Parathyroid adenoma (tissue), 2 donors: ENCODE results near the gene NKAIN2.

Experiments used
- H2AFZ ChIP-seq: fragments of 300-600 bp; sonication (generic); one replicate; pipeline ENCODE4 v1.7.0; 2017; ENCODE audit warnings: antibody characterized with exemption, mild to moderate bottlenecking
- H3K27ac ChIP-seq: fragments of 300-600 bp; sonication (generic); one replicate; pipeline ENCODE4 v1.7.0; 2017
- H3K27me3 ChIP-seq: fragments of 300-600 bp; sonication (generic); one replicate; pipeline ENCODE4 v1.7.0; 2017; ENCODE audit warnings: low read length; ENCODE audit not compliant: control insufficient read depth, insufficient read depth
- H3K36me3 ChIP-seq: fragments of 300-600 bp; sonication (generic); one replicate; pipeline ENCODE4 v1.7.0; 2017; ENCODE audit warnings: low read length; ENCODE audit not compliant: control insufficient read depth, insufficient read depth
- H3K4me1 ChIP-seq: fragments of 300-600 bp; sonication (generic); one replicate; pipeline ENCODE4 v1.7.0; 2017; ENCODE audit warnings: control low read depth
- H3K4me2 ChIP-seq: fragments of 300-600 bp; sonication (generic); one replicate; pipeline ENCODE4 v1.7.0; 2017; ENCODE audit warnings: low read length
- H3K4me3 ChIP-seq: fragments of 300-600 bp; sonication (generic); one replicate; pipeline ENCODE4 v1.7.0; 2017; ENCODE audit warnings: low read depth, low read length
- H3K79me2 ChIP-seq: fragments of 300-600 bp; sonication (generic); one replicate; pipeline ENCODE4 v1.7.0; 2017; ENCODE audit warnings: control low read depth
- H3K9ac ChIP-seq: fragments of 300-600 bp; sonication (generic); one replicate; pipeline ENCODE4 v1.7.0; 2017; ENCODE audit warnings: mild to moderate bottlenecking
- H3K9me3 ChIP-seq: fragments of 300-600 bp; sonication (generic); one replicate; pipeline ENCODE4 v1.7.0; 2017; ENCODE audit warnings: low read length; ENCODE audit not compliant: control insufficient read depth
- CTCF ChIP-seq: fragments of 300-600 bp; sonication (generic); IDR thresholded peaks from one replicate; pipeline ENCODE4 v1.7.0; 2017; ENCODE audit warnings: antibody characterized with exemption, mild to moderate bottlenecking
- donor health status: primary hyperparathyroidism.

Gene NKAIN2

GRCh38 chr6:124748778-124749177, 945.1 kb downstream of the NKAIN2 start:
- no peaks in the 10 kb centered on the region for H3K9me3 ChIP-seq
- H3K27me3 ChIP-seq, result no peaks in the 10 kb centered on the region
- no peak overlapping the region for H3K4me2 ChIP-seq
- no peak overlapping the region for H2AFZ ChIP-seq
- no peak overlapping the region for H3K27ac ChIP-seq
- no peaks in the 10 kb centered on the region for H3K79me2 ChIP-seq
- H3K4me1 ChIP-seq, result peaks cover 8% of the 10 kb centered on the region
- H3K36me3 ChIP-seq, result no peaks in the 10 kb centered on the region
- H3K9ac ChIP-seq, result no peak overlapping the region
- H3K4me3 ChIP-seq, result no peak overlapping the region
- TF ChIP-seq CTCF, result no peak

GRCh38 chr6:124753001-124753400, 949.3 kb downstream of the NKAIN2 start:
- Histone ChIP-seq H3K36me3 (no peaks in the 10 kb centered on the region), H3K4me1 (peaks cover 8% of the 10 kb centered on the region), H3K9me3 (no peaks in the 10 kb centered on the region), H3K4me2 (no peak overlapping the region), H3K9ac (no peak overlapping the region), H3K79me2 (no peaks in the 10 kb centered on the region), H3K27me3 (no peaks in the 10 kb centered on the region), H2AFZ (no peak overlapping the region), H3K27ac (no peak overlapping the region), H3K4me3 (no peak overlapping the region)
- no peak for TF ChIP-seq CTCF

GRCh38 chr6:124753562-124754105, 950.0 kb downstream of the NKAIN2 start:
- H3K27me3 ChIP-seq, result no peaks in the 10 kb centered on the region
- no peaks in the 10 kb centered on the region for H3K36me3 ChIP-seq
- H3K9ac ChIP-seq, result no peak overlapping the region
- peaks cover 8% of the 10 kb centered on the region for H3K4me1 ChIP-seq
- no peaks in the 10 kb centered on the region for H3K9me3 ChIP-seq
- H3K27ac ChIP-seq, result no peak overlapping the region
- no peaks in the 10 kb centered on the region for H3K79me2 ChIP-seq
- no peak overlapping the region for H3K4me2 ChIP-seq
- H2AFZ ChIP-seq, result no peak overlapping the region
- no peak overlapping the region for H3K4me3 ChIP-seq
- TF ChIP-seq CTCF, result no peak

- Histone ChIP-seq H3K4me2 (no peak overlapping the region), H3K4me3 (no peak overlapping the region), H3K9ac (no peak overlapping the region), H3K9me3 (no peaks in the 10 kb centered on the region), H3K27me3 (no peaks in the 10 kb centered on the region), H3K27ac (no peak overlapping the region), H3K4me1 (peaks cover 8% of the 10 kb centered on the region), H3K79me2 (no peaks in the 10 kb centered on the region), H2AFZ (no peak overlapping the region), H3K36me3 (no peaks in the 10 kb centered on the region)
- no peak for TF ChIP-seq CTCF
Measured at GRCh38 chr6:124755321-124755720, 951.7 kb downstream of the NKAIN2 start.

GRCh38 chr6:124757560-124757959, 953.9 kb downstream of the NKAIN2 start:
- no peak overlapping the region for H3K27ac ChIP-seq
- H3K9me3 ChIP-seq, result no peaks in the 10 kb centered on the region
- H3K4me2 ChIP-seq, result no peak overlapping the region
- H3K79me2 ChIP-seq, result no peaks in the 10 kb centered on the region
- H3K9ac ChIP-seq, result no peak overlapping the region
- H3K4me3 ChIP-seq, result no peak overlapping the region
- H3K4me1 ChIP-seq, result peaks cover 8% of the 10 kb centered on the region
- TF ChIP-seq CTCF, result no peak
- no peaks in the 10 kb centered on the region for H3K36me3 ChIP-seq
- no peaks in the 10 kb centered on the region for H3K27me3 ChIP-seq
- no peak overlapping the region for H2AFZ ChIP-seq
